IMR-90 (cell line): ENCODE measurements around the gene SLC25A44. TPM values are rescaled to one million over a fixed set of nuclear protein-coding genes. Genes with fewer than 3 reads are reported as not detected.

Experiments used
- ATAC-seq: fragments of 200-7000 bp; cut with Tn5 transposase; 2 replicates; pipeline ENCODE4 v1.9.1; 2020; ENCODE audit warnings: low read depth, mild to moderate bottlenecking, moderate library complexity
- BruUV-seq: library from RNA; stranded (reverse); fragments of 400-500 nt; replicated peaks from 2 replicates; lab custom pipeline; 2021; lab: Mats Ljungman, UMichigan
- CTCF ChIA-PET: fragments of 300-600 bp; formaldehyde crosslinking; extraction: SDS; loops from one replicate; lab custom pipeline; 2021; ENCODE audit warnings: antibody characterized with exemption; lab: Yijun Ruan, JAX
- POLR2A ChIA-PET: fragments of 300-600 bp; sonication (Branson Sonifier 250); formaldehyde crosslinking; loops from one replicate; lab custom pipeline; 2022; ENCODE audit warnings: antibody characterized with exemption; ENCODE audit not compliant: unreplicated experiment; lab: Charles Lee
- DNase-seq: peaks from one replicate; pipeline ENCODE4 v3.0.0; 2013
- H2AFZ ChIP-seq: replicated peaks from 2 replicates; pipeline ENCODE3; 2013; ENCODE audit warnings: low read length, mild to moderate bottlenecking; ENCODE audit not compliant: poor library complexity
- H2AK5ac ChIP-seq: 2 replicates; pipeline ENCODE4 v1.6.1; 2013; ENCODE audit warnings: low read depth, low read length, inconsistent platforms
- H2AK9ac ChIP-seq: replicated peaks from 2 replicates; pipeline ENCODE3; 2013; ENCODE audit warnings: mild to moderate bottlenecking, low read depth, low read length, moderate library complexity; ENCODE audit not compliant: poor library complexity
- H2BK120ac ChIP-seq: 2 replicates; pipeline ENCODE4 v1.6.1; 2013; ENCODE audit warnings: low read depth, low read length, inconsistent platforms
- H2BK15ac ChIP-seq: 3 replicates; pipeline ENCODE4 v1.6.1; 2013; ENCODE audit warnings: low read depth, low read length, inconsistent platforms
- H2BK20ac ChIP-seq: 2 replicates; pipeline ENCODE4 v1.6.1; 2013; ENCODE audit warnings: low read depth, mild to moderate bottlenecking, inconsistent platforms, low read length, moderate library complexity
- H2BK5ac ChIP-seq: 2 replicates; pipeline ENCODE4 v1.6.1; 2013; ENCODE audit warnings: mild to moderate bottlenecking, low read depth, low read length, inconsistent platforms; ENCODE audit not compliant: poor library complexity, severe bottlenecking
- H3K14ac ChIP-seq: replicated peaks from 2 replicates; pipeline ENCODE4 v1.6.1; 2013; ENCODE audit warnings: low read depth, low read length, inconsistent platforms
- H3K18ac ChIP-seq: 2 replicates; pipeline ENCODE4 v1.6.1; 2013; ENCODE audit warnings: low read depth, low read length, control low read depth
- H3K23ac ChIP-seq: 2 replicates; pipeline ENCODE4 v1.6.1; 2013; ENCODE audit warnings: low read depth, low read length, inconsistent platforms
- H3K27ac ChIP-seq: 2 replicates; pipeline ENCODE4 v1.5.1; 2013; ENCODE audit warnings: mild to moderate bottlenecking, control low read depth, low read length; ENCODE audit not compliant: insufficient read depth
- H3K27me3 ChIP-seq: 2 replicates; pipeline ENCODE4 v1.6.1; 2013; ENCODE audit warnings: low read length; ENCODE audit not compliant: control insufficient read depth, insufficient read depth
- H3K36me3 ChIP-seq: 2 replicates; pipeline ENCODE4 v1.6.1; 2013; ENCODE audit warnings: low read length, mixed read lengths; ENCODE audit not compliant: control insufficient read depth, insufficient read depth
- H3K4ac ChIP-seq: 2 replicates; pipeline ENCODE4 v1.6.1; 2013; ENCODE audit warnings: low read depth, low read length, inconsistent platforms
- H3K4me1 ChIP-seq: 2 replicates; pipeline ENCODE4 v1.6.1; 2013; ENCODE audit warnings: low read length, mixed read lengths; ENCODE audit not compliant: control insufficient read depth, insufficient read depth
- H3K4me2 ChIP-seq: 2 replicates; pipeline ENCODE4 v1.6.1; 2013; ENCODE audit warnings: low read depth, mild to moderate bottlenecking, control low read depth, low read length, moderate library complexity
- H3K4me3 ChIP-seq: 2 replicates; pipeline ENCODE4 v1.5.1; 2013; ENCODE audit warnings: low read depth, mild to moderate bottlenecking, control low read depth, low read length, moderate library complexity; ENCODE audit not compliant: insufficient read depth
- H3K56ac ChIP-seq: 2 replicates; pipeline ENCODE4 v1.6.1; 2013; ENCODE audit warnings: low read length, inconsistent platforms; ENCODE audit not compliant: insufficient read depth; ENCODE audit errors: extremely low read depth
- H3K79me1 ChIP-seq, 2 experiments: 2 replicates each; pipeline ENCODE4 v1.6.1; 2013; ENCODE audit warnings: low read length in 2 of 2, inconsistent platforms in 1 of 2, low read depth in 1 of 2
- H3K9ac ChIP-seq: 2 replicates; pipeline ENCODE4 v1.6.1; 2013; ENCODE audit warnings: low read depth, low read length, control low read depth
- H3K9me1 ChIP-seq: 2 replicates; pipeline ENCODE4 v1.6.1; 2013; ENCODE audit warnings: low read length, inconsistent platforms; ENCODE audit not compliant: insufficient read depth
- H3K9me3 ChIP-seq: 2 replicates; pipeline ENCODE4 v1.6.1; 2013; ENCODE audit warnings: low read length; ENCODE audit not compliant: control insufficient read depth, insufficient read depth
- H4K20me1 ChIP-seq: 2 replicates; pipeline ENCODE4 v1.6.1; 2013; ENCODE audit warnings: low read length, inconsistent platforms; ENCODE audit not compliant: insufficient read depth
- H4K5ac ChIP-seq: 2 replicates; pipeline ENCODE4 v1.6.1; 2013; ENCODE audit warnings: mild to moderate bottlenecking, low read depth, low read length, control low read depth
- H4K8ac ChIP-seq, 2 experiments: 2 replicates each; pipeline ENCODE4 v1.6.1; 2013; ENCODE audit warnings: low read depth in 2 of 2, low read length in 2 of 2, control low read depth in 1 of 2, inconsistent platforms in 1 of 2
- H4K91ac ChIP-seq: 2 replicates; pipeline ENCODE4 v1.6.1; 2013; ENCODE audit warnings: low read depth, low read length, inconsistent platforms; ENCODE audit not compliant: insufficient read depth
- BHLHE40 ChIP-seq: fragments of 150-350 bp; IDR thresholded peaks from 2 replicates; pipeline ENCODE4 v1.6.1; 2016; ENCODE audit warnings: mild to moderate bottlenecking, low read depth, low read length
- CEBPB ChIP-seq: IDR thresholded peaks from 2 replicates; pipeline ENCODE4 v1.6.1; 2012; ENCODE audit warnings: low read depth, low read length, improper control_type of control experiment
- CHD1 ChIP-seq: IDR thresholded peaks from 2 replicates; pipeline ENCODE4 v1.6.1; 2012; ENCODE audit warnings: low read depth, low read length, improper control_type of control experiment
- FOS ChIP-seq: fragments of 150-350 bp; IDR thresholded peaks from 2 replicates; pipeline ENCODE4 v1.6.1; 2016; ENCODE audit warnings: low read depth, low read length
- MAFK ChIP-seq: IDR thresholded peaks from 2 replicates; pipeline ENCODE4 v1.6.1; 2012; ENCODE audit warnings: low read depth, low read length, improper control_type of control experiment
- MAZ ChIP-seq: IDR thresholded peaks from 2 replicates; pipeline ENCODE4 v1.6.1; 2012; ENCODE audit warnings: low read depth, mild to moderate bottlenecking, low read length, improper control_type of control experiment, moderate library complexity, borderline replicate concordance
- MXI1 ChIP-seq: IDR thresholded peaks from 2 replicates; pipeline ENCODE4 v1.6.1; 2012; ENCODE audit warnings: low read depth, mild to moderate bottlenecking, low read length, moderate library complexity, borderline replicate concordance
- NFE2L2 ChIP-seq: fragments of 150-350 bp; IDR thresholded peaks from 2 replicates; pipeline ENCODE4 v1.6.1; 2016; ENCODE audit warnings: low read depth, mild to moderate bottlenecking, low read length
- POLR2A ChIP-seq: IDR thresholded peaks from 2 replicates; pipeline ENCODE4 v1.6.1; 2012; ENCODE audit warnings: mild to moderate bottlenecking, low read depth, low read length
- RAD21 ChIP-seq: IDR thresholded peaks from 2 replicates; pipeline ENCODE4 v1.6.1; 2012; ENCODE audit warnings: low read length, improper control_type of control experiment
- RCOR1 ChIP-seq: IDR thresholded peaks from 2 replicates; pipeline ENCODE4 v1.6.1; 2012; ENCODE audit warnings: mild to moderate bottlenecking, low read length, improper control_type of control experiment; ENCODE audit not compliant: insufficient replicate concordance
- RFX5 ChIP-seq: IDR thresholded peaks from 2 replicates; pipeline ENCODE4 v1.8.0; 2012; ENCODE audit warnings: low read depth, mild to moderate bottlenecking, low read length, moderate library complexity
- WGBS, 2 experiments: methylation state at CpG; one replicate each; pipeline versions ENCODE4 v1.1.5 to v1.1.7; 2013; ENCODE audit warnings: missing lambda C conversion rate in 2 of 2; ENCODE audit not compliant: insufficient read length in 1 of 2; ENCODE audit errors: extremely low coverage in 2 of 2; 5-methylcytosine and 5-hydroxymethylcytosine counted together
- dilution Hi-C: fragments of 300-500 bp; cut with HindIII; formaldehyde crosslinking; loops from one replicate; pipeline ENCODE4 v1.14.3; 2018; ENCODE audit warnings: low sequenced_read_pairs; ENCODE audit not compliant: unreplicated experiment
- in situ Hi-C: fragments of 300-500 bp; cut with MboI; formaldehyde crosslinking; loops from 3 replicates; pipeline ENCODE4 v1.14.3; 2019; ENCODE audit warnings: low sequenced_read_pairs, inconsistent platforms, mixed read lengths
- intact Hi-C: fragments of 100-400 bp; cut with micrococcal nuclease; formaldehyde crosslinking; loops from 2 replicates; pipeline ENCODE4 v1.10.0; 2022
- polyA plus RNA-seq, 3 experiments: library from polyadenylated mRNA; depleted of rRNA; stranded (reverse); fragments of >200 nt; gene quantifications; 2 replicates each; pipeline ENCODE4 v1.2.3, GENCODE V29; 2012; ENCODE audit warnings: low replicate concordance in 1 of 3
- total RNA-seq: library from RNA; depleted of rRNA; stranded (reverse); fragments of >200 nt; gene quantifications from 2 replicates; pipeline ENCODE4 v1.2.3, GENCODE V29; 2012
- TF ChIP-seq, protein P1 (sequence below): fragments of 150-350 bp; IDR thresholded peaks from 2 replicates; pipeline ENCODE4 v1.6.1; 2016; ENCODE audit warnings: low read depth, mild to moderate bottlenecking, low read length, moderate library complexity, borderline replicate concordance
- TF ChIP-seq, protein P2 (sequence below): conservative IDR thresholded peaks from 2 replicates; pipeline ENCODE4 v1.5.1; 2012; ENCODE audit warnings: mild to moderate bottlenecking, low read depth, low read length, improper control_type of control experiment
- TF ChIP-seq, protein P3 (sequence below): fragments of 150-350 bp; IDR thresholded peaks from 2 replicates; pipeline ENCODE4 v1.6.1; 2017; ENCODE audit warnings: mild to moderate bottlenecking, antibody characterized with exemption, low read length, low read depth

Gene SLC25A44
- total and polyA plus RNA-seq, 2 of the 4 experiments (the other 2 are of a cell fraction), result 12.7 to 20.2 TPM

DNA sequence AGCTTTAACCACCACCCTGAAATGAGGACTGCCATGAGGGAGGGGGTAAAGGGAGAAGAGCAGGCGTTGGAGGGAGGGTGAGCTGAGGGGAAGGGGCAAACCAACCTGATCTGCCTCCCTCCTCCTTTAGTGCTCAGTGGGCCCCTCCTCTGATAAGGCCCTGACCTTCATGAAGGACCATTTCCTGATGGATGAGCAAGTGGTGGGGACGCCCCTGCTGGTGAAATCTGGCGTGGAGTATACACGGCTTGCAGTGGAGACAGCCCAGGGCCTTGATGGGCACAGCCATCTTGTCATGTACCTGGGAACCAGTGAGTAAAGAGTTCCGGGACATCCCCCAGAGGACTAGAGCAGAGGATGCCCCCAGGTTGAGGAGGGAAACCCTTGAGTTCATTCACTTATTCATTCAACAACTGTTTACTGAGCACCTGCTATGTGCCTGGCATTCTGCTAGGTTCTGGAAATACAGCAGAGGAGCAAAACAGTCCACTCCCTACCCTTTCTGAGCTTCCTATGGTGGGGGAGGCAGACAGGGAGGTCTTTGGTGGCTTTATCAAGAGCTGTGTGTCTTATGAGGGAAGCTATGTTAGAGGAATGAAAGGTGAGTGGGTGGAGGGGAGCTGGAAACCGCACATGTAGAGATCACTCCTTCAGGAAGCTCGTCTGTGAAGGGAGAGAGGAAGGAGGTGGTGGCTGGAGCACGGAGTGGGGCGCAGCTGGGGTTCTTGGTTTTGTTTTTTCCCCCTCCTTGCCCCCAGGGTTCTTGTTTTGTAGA is 21.0 kb upstream of the SLC25A44 start:
- no peak overlapping the region for H3K18ac ChIP-seq
- H3K4me3 ChIP-seq, result no peak overlapping the region
- no peaks in the 10 kb centered on the region for H3K9me3 ChIP-seq
- H3K9ac ChIP-seq, result no peak overlapping the region
- no peak overlapping the region for H2BK20ac ChIP-seq
- no peak overlapping the region for H3K4me2 ChIP-seq
- no peaks in the 10 kb centered on the region; the same call in 1 of the 2 replicates for H3K9me1 ChIP-seq
- no peak overlapping the region for H3K4ac ChIP-seq
- intact Hi-C loops, result no loop called here
- BruUV-seq, result no TSS peak
- no peaks in the 10 kb centered on the region for H3K4me1 ChIP-seq
- peaks cover 14% of the 10 kb centered on the region; the same call in 1 of the 2 replicates for H3K27me3 ChIP-seq
- DNase-seq (no peak), ATAC-seq (no peak)
- no peak overlapping the region for H4K8ac ChIP-seq
- dilution Hi-C loops, result no loop called here
- in situ Hi-C loops, result no loop called here
- peak overlapping the region; percentile 9 for H2AK9ac ChIP-seq
- H2BK120ac ChIP-seq, result no peak overlapping the region
- H3K14ac ChIP-seq, result no peak overlapping the region
- no peak overlapping the region for H2BK15ac ChIP-seq
- no peaks in the 10 kb centered on the region for H3K36me3 ChIP-seq
- no peak overlapping the region for H3K27ac ChIP-seq
- WGBS, 2 experiments, result 53% methylated on average over 2 of the region's 9 CpGs; no CpG with 5 or more reads in 1 of the 2 experiments
- no peak overlapping the region for H3K23ac ChIP-seq
- no peak overlapping the region for H2BK5ac ChIP-seq
- no peaks in the 10 kb centered on the region for H4K20me1 ChIP-seq
- POLR2A ChIA-PET, result no interaction called here
- H2AK5ac ChIP-seq, result no peak overlapping the region
- H3K79me1 ChIP-seq, result no peaks in the 10 kb centered on the region
- H3K56ac ChIP-seq, result no peak overlapping the region
- CTCF ChIA-PET, result interaction anchor here (0.5 to 1.4 kb wide), 3 partner anchors 9 to 680 kb away, joined by 3 read pairs; no protein-coding TSS in a partner anchor
- no peak overlapping the region for H4K91ac ChIP-seq
- H4K5ac ChIP-seq, result no peak overlapping the region
- no peak overlapping the region for H2AFZ ChIP-seq
- no peak for TF ChIP-seq RAD21
- no peak for TF ChIP-seq CHD1
- no peak for TF ChIP-seq NFE2L2
- TF ChIP-seq RFX5, result no peak
- no peak for TF ChIP-seq CEBPB
- no peak for TF ChIP-seq BHLHE40
- no peak for TF ChIP-seq RCOR1
- TF ChIP-seq, protein P1, sequence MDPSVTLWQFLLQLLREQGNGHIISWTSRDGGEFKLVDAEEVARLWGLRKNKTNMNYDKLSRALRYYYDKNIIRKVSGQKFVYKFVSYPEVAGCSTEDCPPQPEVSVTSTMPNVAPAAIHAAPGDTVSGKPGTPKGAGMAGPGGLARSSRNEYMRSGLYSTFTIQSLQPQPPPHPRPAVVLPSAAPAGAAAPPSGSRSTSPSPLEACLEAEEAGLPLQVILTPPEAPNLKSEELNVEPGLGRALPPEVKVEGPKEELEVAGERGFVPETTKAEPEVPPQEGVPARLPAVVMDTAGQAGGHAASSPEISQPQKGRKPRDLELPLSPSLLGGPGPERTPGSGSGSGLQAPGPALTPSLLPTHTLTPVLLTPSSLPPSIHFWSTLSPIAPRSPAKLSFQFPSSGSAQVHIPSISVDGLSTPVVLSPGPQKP, result no peak
- TF ChIP-seq MAFK, result no peak
- TF ChIP-seq, protein P2, sequence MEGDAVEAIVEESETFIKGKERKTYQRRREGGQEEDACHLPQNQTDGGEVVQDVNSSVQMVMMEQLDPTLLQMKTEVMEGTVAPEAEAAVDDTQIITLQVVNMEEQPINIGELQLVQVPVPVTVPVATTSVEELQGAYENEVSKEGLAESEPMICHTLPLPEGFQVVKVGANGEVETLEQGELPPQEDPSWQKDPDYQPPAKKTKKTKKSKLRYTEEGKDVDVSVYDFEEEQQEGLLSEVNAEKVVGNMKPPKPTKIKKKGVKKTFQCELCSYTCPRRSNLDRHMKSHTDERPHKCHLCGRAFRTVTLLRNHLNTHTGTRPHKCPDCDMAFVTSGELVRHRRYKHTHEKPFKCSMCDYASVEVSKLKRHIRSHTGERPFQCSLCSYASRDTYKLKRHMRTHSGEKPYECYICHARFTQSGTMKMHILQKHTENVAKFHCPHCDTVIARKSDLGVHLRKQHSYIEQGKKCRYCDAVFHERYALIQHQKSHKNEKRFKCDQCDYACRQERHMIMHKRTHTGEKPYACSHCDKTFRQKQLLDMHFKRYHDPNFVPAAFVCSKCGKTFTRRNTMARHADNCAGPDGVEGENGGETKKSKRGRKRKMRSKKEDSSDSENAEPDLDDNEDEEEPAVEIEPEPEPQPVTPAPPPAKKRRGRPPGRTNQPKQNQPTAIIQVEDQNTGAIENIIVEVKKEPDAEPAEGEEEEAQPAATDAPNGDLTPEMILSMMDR, result no peak
- no peak for TF ChIP-seq POLR2A
- TF ChIP-seq, protein P3, sequence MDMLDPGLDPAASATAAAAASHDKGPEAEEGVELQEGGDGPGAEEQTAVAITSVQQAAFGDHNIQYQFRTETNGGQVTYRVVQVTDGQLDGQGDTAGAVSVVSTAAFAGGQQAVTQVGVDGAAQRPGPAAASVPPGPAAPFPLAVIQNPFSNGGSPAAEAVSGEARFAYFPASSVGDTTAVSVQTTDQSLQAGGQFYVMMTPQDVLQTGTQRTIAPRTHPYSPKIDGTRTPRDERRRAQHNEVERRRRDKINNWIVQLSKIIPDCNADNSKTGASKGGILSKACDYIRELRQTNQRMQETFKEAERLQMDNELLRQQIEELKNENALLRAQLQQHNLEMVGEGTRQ, result no peak
- TF ChIP-seq FOS, result no peak
- no peak for TF ChIP-seq MAZ
- TF ChIP-seq MXI1, result no peak
